ENCODE results near the gene KRT37. TPM values are rescaled to one million over a fixed set of nuclear protein-coding genes. Genes with fewer than 3 reads are reported as not detected.
"Not testable (repeated sequence)": the region's sequence is repeated elsewhere in the genome, so short reads cannot be mapped to it uniquely, and the experiment has no call there.

KRT37 gene
- total RNA-seq, 1 donor from 2014 or later, result not detected

GRCh38 chr17:41395611-41396010 lies 28.8 kb downstream of the KRT37 start:
- H3K4me1 Mint-ChIP-seq (ENCODE audit: unreplicated experiment), result peaks cover 3% of the 10 kb centered on the region
- no peak overlapping the region for H3K27ac Mint-ChIP-seq (ENCODE audit: unreplicated experiment)
- H3K27me3 Mint-ChIP-seq (ENCODE audit: unreplicated experiment), result no peaks in the 10 kb centered on the region
- TF ChIP-seq CTCF (IDR thresholded peaks at IDR 0.05), result no peak
- DNase-seq (ENCODE audit: extremely low spot score, unreplicated experiment), result no peak
- no peaks in the 10 kb centered on the region for H3K36me3 Mint-ChIP-seq (ENCODE audit: unreplicated experiment)
- no peak overlapping the region for H3K4me3 Mint-ChIP-seq (ENCODE audit: unreplicated experiment)
- no peaks in the 10 kb centered on the region for H3K9me3 Mint-ChIP-seq (ENCODE audit: unreplicated experiment)

GRCh38 chr17:41395044-41395443 lies 29.3 kb downstream of the KRT37 start:
- not testable (repeated sequence) for H3K4me1 Mint-ChIP-seq (ENCODE audit: unreplicated experiment); DNase-seq (ENCODE audit: extremely low spot score, unreplicated experiment); H3K4me3 Mint-ChIP-seq (ENCODE audit: unreplicated experiment); H3K9me3 Mint-ChIP-seq (ENCODE audit: unreplicated experiment); H3K27ac Mint-ChIP-seq (ENCODE audit: unreplicated experiment); H3K27me3 Mint-ChIP-seq (ENCODE audit: unreplicated experiment); H3K36me3 Mint-ChIP-seq (ENCODE audit: unreplicated experiment)

- Mint-ChIP-seq H3K9me3 (ENCODE audit: unreplicated experiment) (no peaks in the 10 kb centered on the region), H3K27ac (ENCODE audit: unreplicated experiment) (no peak overlapping the region), H3K27me3 (ENCODE audit: unreplicated experiment) (no peaks in the 10 kb centered on the region), H3K36me3 (ENCODE audit: unreplicated experiment) (no peaks in the 10 kb centered on the region), H3K4me1 (ENCODE audit: unreplicated experiment) (peaks cover 9% of the 10 kb centered on the region), H3K4me3 (ENCODE audit: unreplicated experiment) (no peak overlapping the region)
- DNase-seq (ENCODE audit: extremely low spot score, unreplicated experiment), result no peak
- TF ChIP-seq CTCF (IDR thresholded peaks at IDR 0.05), result no peak
These were observed 30.0 kb downstream of the KRT37 start for GRCh38 chr17:41394254-41394996.

- DNase-seq (ENCODE audit: extremely low spot score, unreplicated experiment), result no peak
- H3K36me3 Mint-ChIP-seq (ENCODE audit: unreplicated experiment), result no peaks in the 10 kb centered on the region
- no peaks in the 10 kb centered on the region for H3K27me3 Mint-ChIP-seq (ENCODE audit: unreplicated experiment)
- H3K9me3 Mint-ChIP-seq (ENCODE audit: unreplicated experiment), result no peaks in the 10 kb centered on the region
- peaks cover 9% of the 10 kb centered on the region for H3K4me1 Mint-ChIP-seq (ENCODE audit: unreplicated experiment)
- TF ChIP-seq CTCF (IDR thresholded peaks at IDR 0.05), result no peak
- H3K27ac Mint-ChIP-seq (ENCODE audit: unreplicated experiment), result no peak overlapping the region
- no peak overlapping the region for H3K4me3 Mint-ChIP-seq (ENCODE audit: unreplicated experiment)
These were observed 30.6 kb downstream of the KRT37 start for GRCh38 chr17:41393826-41394225.

- TF ChIP-seq CTCF (IDR thresholded peaks at IDR 0.05), result no peak
- no peaks in the 10 kb centered on the region for H3K27me3 Mint-ChIP-seq (ENCODE audit: unreplicated experiment)
- peaks cover 9% of the 10 kb centered on the region for H3K4me1 Mint-ChIP-seq (ENCODE audit: unreplicated experiment)
- no peak for DNase-seq (ENCODE audit: extremely low spot score, unreplicated experiment)
- no peaks in the 10 kb centered on the region for H3K9me3 Mint-ChIP-seq (ENCODE audit: unreplicated experiment)
- no peak overlapping the region for H3K4me3 Mint-ChIP-seq (ENCODE audit: unreplicated experiment)
- no peak overlapping the region for H3K27ac Mint-ChIP-seq (ENCODE audit: unreplicated experiment)
- no peaks in the 10 kb centered on the region for H3K36me3 Mint-ChIP-seq (ENCODE audit: unreplicated experiment)
These were observed 31.1 kb downstream of the KRT37 start for GRCh38 chr17:41393294-41393693.
